Peyer's patch (tissue), 4 donors: ENCODE measurements around the gene ITGA11.

Experiments used
- POLR2A ChIP-seq, 2 donors: fragments of 450-650 bp; IDR thresholded peaks; one replicate each; pipeline ENCODE4 v1.5.1; 2017; ENCODE audit warnings: antibody characterized with exemption in 2 of 2, mild to moderate bottlenecking in 2 of 2, moderate library complexity in 2 of 2
- TF ChIP-seq, protein P1 (sequence below), 6 experiments: fragments of 450-650 bp in 4 of 6; fragments of 200-600 bp in 2 of 6; sonication (generic) in 1 of 6; IDR thresholded peaks; one replicate each; pipeline ENCODE4 v1.5.1; 2017 to 2019; ENCODE audit warnings: antibody characterized with exemption in 6 of 6, mild to moderate bottlenecking in 3 of 6, moderate library complexity in 1 of 6

DNA sequence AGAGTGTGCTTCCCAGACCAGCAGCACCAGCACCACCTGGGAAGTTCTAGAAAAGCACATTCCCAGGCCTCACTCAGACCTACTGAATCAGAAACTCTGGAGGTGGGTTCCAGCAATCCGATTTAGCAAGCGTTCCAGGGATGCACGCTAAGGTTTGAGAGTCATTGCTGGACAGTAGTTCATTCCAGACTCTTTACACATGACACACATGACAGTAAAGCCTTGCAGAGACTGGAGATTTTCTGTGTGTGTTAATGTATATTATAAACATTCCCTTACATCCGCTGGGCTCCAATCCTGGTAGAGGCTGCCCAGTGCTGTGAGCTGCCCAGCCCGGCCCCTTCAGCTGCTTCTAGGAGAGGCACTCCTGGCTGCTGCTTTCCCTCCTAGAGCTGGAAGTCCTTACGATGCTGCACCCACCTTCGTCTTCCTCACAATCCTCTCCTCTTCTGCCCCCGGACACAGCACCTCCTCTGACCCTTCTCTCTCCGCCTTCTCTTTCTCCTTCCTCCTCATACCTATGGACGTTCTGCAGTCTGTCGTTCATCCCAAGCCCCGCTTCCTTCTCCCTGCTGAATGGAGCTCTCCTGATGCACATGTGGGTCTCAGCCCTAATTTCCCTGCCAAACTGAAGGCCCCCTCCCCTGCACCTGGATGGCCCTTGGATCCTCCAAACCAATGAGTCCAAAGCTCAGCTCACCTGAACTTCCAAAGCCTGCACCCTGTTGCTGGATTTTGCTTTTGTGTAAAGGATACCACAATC, 44.4 kb downstream of the ITGA11 start:
- no peak for TF ChIP-seq POLR2A (IDR thresholded peaks at IDR 0.05)
- TF ChIP-seq, protein P1, sequence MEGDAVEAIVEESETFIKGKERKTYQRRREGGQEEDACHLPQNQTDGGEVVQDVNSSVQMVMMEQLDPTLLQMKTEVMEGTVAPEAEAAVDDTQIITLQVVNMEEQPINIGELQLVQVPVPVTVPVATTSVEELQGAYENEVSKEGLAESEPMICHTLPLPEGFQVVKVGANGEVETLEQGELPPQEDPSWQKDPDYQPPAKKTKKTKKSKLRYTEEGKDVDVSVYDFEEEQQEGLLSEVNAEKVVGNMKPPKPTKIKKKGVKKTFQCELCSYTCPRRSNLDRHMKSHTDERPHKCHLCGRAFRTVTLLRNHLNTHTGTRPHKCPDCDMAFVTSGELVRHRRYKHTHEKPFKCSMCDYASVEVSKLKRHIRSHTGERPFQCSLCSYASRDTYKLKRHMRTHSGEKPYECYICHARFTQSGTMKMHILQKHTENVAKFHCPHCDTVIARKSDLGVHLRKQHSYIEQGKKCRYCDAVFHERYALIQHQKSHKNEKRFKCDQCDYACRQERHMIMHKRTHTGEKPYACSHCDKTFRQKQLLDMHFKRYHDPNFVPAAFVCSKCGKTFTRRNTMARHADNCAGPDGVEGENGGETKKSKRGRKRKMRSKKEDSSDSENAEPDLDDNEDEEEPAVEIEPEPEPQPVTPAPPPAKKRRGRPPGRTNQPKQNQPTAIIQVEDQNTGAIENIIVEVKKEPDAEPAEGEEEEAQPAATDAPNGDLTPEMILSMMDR (IDR thresholded peaks at IDR 0.05): no peak
